ENCODE results near the gene NPEPL1. TPM values are rescaled to one million over a fixed set of nuclear protein-coding genes. Genes with fewer than 3 reads are reported as not detected.

The NPEPL1 gene
- total RNA-seq, 1 experiment from 2014 or later: 31.1 TPM

- H2BK5ac ChIP-seq (ENCODE audit: insufficient read length, low read length): no peak overlapping the region
- peak; percentile 17 for DNase-seq
Measured at GRCh38 chr20:58755766-58756449, 63.3 kb downstream of the NPEPL1 start.

More at GRCh38 chr20:58755766-58756449, 63.3 kb downstream of the NPEPL1 start:
- H3K4me1 Mint-ChIP-seq: peaks cover 39 to 52% of the 10 kb centered on the region in 2 experiments
- Histone ChIP-seq H3K4me2 (ENCODE audit: insufficient read depth, insufficient read length, low read length) (no peak overlapping the region), H2AK5ac (ENCODE audit: insufficient read length, low read length) (no peak overlapping the region), H2AFZ (ENCODE audit: low read length) (no peak overlapping the region), H3K27ac (ENCODE audit: insufficient read length, low read depth, low read length) (no peak overlapping the region), H3K4me1 (ENCODE audit: insufficient read depth, low read length) (peaks cover 15% of the 10 kb centered on the region), H3K79me2 (ENCODE audit: insufficient read depth, low read length) (no peaks in the 10 kb centered on the region), H2BK12ac (ENCODE audit: insufficient read length, low read depth, low read length) (no peak overlapping the region), H2BK15ac (ENCODE audit: low read depth, low read length) (no peak overlapping the region), H3K23ac (ENCODE audit: insufficient read length, low read depth, low read length) (no peak overlapping the region), H4K8ac (replicated peaks; ENCODE audit: insufficient read length, low read depth, low read length) (no peak overlapping the region), H3K18ac (ENCODE audit: insufficient read length, low read depth, low read length) (no peak overlapping the region), H3K27me3 (ENCODE audit: insufficient read depth, low read length) (no peaks in the 10 kb centered on the region; the same call in 1 of the 2 replicates), H4K91ac (ENCODE audit: insufficient read length, low read depth, low read length) (no peak overlapping the region), H3K9me3 (ENCODE audit: control insufficient read depth, low read depth, low read length) (no peaks in the 10 kb centered on the region), H3T11ph (ENCODE audit: low read length) (no peak overlapping the region), H3K9ac (ENCODE audit: extremely low read depth, insufficient read length, low read length) (no peak overlapping the region), H2BK120ac (ENCODE audit: low read depth, low read length, poor library complexity, severe bottlenecking) (no peak overlapping the region), H3K14ac (ENCODE audit: insufficient read depth, low read length) (no peak overlapping the region), H3K79me1 (ENCODE audit: insufficient read depth, low read depth, low read length, poor library complexity, severe bottlenecking) (no peaks in the 10 kb centered on the region), H4K20me1 (ENCODE audit: control insufficient read depth, insufficient read depth, insufficient read length) (no peaks in the 10 kb centered on the region), H3K23me2 (ENCODE audit: insufficient read length, low read depth, low read length, poor library complexity, severe bottlenecking) (no peaks in the 10 kb centered on the region), H4K5ac (ENCODE audit: insufficient read length, low read depth, low read length) (no peak overlapping the region), H3K56ac (ENCODE audit: insufficient read length, low read depth, low read length) (no peak overlapping the region), H3K4ac (ENCODE audit: low read depth, low read length) (no peak overlapping the region), H2BK20ac (ENCODE audit: low read depth, low read length, poor library complexity, severe bottlenecking) (no peak overlapping the region)
- H3K27ac Mint-ChIP-seq: no peak overlapping the region
- peaks cover 0 to 3% of the 10 kb centered on the region in 2 experiments; a peak in 2 of 5 replicates for H3K9me3 Mint-ChIP-seq
- WGBS (ENCODE audit: extremely low coverage, insufficient read length, low lambda C conversion rate): no CpG with 5 or more reads among the region's 28 CpGs
- peaks cover 0 to 10% (median 3%) of the 10 kb centered on the region in 3 experiments; a peak in 4 of 7 replicates for H3K36me3 Mint-ChIP-seq (ENCODE audit: insufficient read depth in 1 of 3, low read depth in 3 of 3)
- H3K4me3 Mint-ChIP-seq: no peak overlapping the region; a peak in 1 of 5 replicates
- peaks cover 86% of the 10 kb centered on the region for H3K27me3 Mint-ChIP-seq (ENCODE audit: low read depth)
- TF ChIP-seq CTCF (conservative IDR thresholded peaks at IDR 0.05): no peak

Measured in H9 (cell line).